ENCODE results near the gene STAT3.
"Not testable (repeated sequence)": the region's sequence is repeated elsewhere in the genome, so short reads cannot be mapped to it uniquely, and the experiment has no call there.

The STAT3 gene

DNA sequence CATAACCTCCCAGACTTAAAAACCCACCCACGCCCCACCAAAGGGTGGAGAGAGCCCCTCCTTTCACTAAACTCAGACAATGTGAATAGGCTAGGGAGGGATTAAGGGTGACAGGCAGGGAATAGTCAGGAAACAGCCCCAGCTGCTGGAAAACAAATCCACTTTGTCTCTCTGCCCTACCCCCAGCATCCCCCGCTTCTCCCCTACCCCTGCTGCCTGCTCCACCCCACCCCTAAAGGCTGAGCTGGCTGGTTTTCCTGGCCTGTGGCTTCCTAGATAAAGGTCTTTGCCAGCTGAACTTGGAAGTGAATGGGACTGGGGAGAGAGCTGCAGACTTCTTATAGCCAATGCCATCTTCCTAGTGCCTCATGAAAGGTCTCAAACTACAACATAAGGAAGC lies 19.8 kb upstream of the STAT3 start:
- DNase-seq (ENCODE audit: low spot score) = no peak

DNA sequence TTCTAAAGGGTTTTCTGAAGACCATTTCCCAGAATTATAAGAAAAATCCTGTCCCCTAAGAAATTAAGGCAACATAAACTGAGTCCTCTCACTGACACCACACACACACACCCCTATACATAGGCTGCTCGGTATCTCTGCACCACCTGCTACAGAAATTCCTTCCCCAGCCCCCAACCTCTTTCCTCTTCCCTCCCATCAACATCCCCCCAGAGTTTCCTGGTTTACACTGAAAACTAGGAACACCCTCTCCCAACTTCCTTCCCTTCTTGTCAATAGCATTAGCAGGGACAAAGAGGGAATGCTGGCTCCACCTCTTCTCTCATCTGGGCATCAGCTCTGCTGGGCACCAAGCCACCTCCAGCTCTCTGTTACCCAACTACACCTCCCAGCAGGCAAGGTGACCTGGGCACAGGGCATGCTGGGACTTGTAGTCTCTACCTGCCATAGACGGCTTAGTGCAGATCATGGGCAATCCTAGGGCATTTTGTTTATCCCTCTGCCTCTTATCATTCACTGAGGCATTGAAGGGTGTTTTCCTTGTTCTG lies 19.1 kb upstream of the STAT3 start:
- DNase-seq (ENCODE audit: low spot score) = peak; percentile 71

DNA sequence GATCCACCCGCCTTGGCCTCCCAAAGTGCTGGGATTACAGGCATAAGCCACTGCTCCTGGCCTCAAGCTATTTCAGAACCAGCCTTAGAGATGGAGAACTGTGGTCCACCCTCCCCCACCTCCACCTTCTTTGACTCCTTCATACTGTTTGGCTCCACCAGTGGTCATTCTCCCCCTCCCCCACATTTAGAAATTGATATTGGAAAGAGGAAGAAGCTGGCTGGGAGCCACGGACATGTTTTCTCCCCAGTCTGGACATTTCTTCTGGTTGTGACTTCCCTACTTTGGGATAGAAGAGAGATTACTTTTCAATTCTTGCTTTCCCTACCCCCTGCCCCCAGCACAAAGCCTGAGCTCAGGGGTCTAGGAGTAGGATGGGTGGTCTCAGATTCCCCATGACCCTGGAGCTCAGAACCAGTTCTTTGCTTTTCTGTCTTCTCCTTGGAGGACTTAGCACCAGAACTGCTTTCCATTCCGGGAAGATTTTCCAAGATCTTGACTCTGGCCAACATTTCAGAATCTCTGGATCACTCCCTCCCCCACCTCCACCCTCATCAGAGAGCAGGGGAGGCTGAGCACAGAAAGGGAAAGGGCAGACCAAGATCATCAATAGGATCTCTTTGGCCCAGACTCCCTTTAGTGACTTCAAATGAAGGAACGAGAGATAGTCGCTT lies 18.5 kb upstream of the STAT3 start:
- DNase-seq (ENCODE audit: low spot score) = no peak

DNA sequence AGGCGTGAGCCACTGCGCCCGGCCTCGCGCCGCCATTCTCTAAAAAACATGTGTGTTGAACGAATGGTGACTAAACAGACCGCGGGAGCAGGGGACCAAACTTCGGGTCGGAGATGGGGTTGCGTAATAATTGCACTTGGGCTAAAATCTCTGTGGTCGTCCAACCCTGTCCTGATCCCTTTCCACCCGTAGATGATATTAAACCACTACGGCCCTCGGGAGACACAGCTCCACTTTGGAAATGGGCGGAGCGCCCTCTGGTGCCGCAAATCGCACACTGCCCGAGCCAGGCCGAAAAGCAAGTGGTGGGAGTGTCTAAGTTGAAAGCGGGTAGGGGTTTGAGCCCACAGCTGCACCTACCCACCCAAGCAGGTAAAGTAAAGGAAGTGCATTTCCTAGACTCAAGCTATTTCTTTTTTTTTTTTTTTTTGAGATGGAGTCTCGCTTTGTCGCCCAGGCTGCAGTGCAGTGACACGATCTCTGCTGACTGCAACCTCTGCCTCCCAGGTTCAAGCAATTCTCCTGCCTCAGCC lies 17.8 kb upstream of the STAT3 start:
- peak; percentile 84 for DNase-seq (ENCODE audit: low spot score)

DNA sequence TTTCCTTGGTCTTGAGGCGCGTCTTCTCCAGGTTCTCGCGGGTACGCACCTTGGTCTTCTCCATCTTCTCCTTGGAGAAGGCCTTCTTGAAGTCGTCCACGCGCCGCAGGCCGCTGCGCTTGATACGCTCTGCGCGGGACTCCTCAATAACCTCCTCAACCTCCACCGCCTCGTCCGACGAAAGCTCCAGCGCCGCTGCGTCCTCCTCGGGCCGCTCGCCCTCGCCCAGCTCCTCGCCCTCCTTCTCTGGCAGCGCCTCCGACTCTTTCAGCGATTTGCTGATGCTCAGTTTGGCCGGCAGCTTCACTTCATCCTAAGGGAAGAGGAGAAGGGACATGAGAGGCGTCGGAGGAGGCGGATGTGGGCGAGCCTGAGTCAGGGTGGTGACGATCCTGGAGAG lies 16.8 kb upstream of the STAT3 start:
- DNase-seq (ENCODE audit: low spot score) = no peak

DNA sequence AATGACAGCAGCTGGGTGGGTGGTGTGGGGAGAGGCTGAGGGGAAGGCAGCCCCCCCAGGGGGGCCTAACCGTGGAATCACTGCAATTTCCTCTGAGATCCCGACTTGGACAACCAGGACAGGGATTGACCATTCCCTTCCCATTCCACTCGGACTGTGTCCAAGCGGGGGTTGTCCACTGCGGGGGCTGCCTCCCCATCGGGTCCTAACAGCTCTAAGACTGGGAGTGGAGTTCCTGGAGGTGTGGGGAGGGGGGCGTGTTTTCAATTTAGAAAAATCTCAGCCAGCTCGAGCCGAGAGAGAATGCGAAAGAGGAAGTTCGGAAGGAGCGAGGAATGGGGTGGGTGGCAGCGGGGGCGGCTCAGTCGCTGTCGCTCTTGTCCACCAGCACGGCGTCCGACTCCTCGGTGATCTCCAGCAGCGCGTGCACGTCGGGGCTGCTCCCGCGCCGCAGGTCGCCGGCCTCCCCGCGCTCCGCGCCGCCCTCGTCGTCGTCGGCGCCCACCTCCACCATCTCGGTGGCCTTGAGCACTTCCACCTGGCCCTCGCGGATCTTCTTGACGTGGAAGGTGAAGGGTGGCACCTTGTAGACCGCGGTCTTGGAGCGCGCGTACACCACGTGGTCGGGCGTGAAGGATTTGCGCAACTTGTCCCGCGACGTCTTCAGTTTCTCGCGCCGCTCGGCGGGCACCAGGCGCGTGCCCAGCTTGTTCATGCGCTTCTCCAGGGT lies 16.2 kb upstream of the STAT3 start:
- no peak for DNase-seq (ENCODE audit: low spot score)

DNA sequence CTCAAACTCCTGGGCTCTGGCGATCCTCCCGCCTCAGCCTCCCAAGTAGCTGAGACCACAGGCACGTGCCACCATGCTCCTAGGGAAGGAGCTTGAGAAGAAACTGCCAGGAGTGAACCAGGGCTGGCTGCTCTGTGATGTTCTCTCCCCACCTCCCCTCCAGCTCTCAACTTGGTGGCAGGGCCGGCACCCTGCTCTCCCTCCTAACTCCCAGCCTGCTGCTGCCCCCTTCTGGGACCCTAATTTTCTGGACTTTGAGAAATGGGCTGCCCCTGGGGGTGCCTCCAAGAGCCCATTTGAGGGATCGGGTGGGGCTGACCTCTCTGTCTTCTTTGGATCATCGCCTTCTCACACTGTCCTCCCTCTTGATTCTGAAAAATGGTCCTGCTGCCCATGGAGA lies 14.9 kb upstream of the STAT3 start:
- DNase-seq (ENCODE audit: low spot score) = peak; percentile 70

DNA sequence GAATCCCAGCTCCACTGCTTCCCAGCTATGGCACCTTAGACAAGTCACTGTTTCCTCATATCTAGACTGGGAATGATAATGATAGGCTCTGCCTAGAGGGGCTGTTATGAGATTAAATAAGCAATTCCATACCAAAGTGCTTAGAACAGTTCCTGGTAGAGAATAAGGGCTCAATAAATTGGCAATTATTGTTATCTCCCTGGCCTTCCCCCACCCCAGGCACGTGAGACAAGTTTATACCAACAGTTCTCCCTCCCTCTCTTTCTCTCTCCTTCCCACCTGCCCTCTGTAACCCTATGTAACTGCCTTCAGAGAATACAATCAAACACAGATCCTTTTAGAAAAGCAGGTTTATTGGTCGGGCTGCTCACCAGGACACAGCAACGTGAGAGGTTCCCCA lies 13.9 kb upstream of the STAT3 start:
- no peak for DNase-seq (ENCODE audit: low spot score)

DNA sequence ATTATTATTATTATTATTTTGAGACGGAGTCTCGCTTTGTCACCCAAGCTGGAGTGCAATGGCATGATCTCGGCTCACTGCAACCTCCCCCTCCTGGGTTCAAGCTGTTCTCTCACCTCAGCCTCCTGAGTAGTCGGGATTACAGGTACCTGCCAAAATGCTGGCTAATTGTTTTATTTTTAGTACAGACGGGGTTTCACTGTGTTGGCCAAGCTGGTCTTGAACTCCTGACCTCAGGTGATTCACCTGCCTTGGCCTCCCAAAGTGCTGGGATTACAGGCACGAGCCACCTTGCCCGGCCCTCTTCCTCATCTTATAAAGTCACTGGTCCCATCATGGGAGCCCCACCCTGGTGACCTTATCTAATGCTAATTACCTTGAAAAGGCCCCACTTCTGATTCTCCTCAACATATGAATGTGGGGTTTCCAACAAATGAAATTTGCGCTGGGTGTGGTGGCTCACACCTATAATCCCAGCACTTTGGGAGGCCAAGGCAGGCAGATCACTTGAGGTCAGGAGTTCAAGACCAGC lies 12.7 kb upstream of the STAT3 start:
- DNase-seq (ENCODE audit: low spot score) = not testable (repeated sequence)

DNA sequence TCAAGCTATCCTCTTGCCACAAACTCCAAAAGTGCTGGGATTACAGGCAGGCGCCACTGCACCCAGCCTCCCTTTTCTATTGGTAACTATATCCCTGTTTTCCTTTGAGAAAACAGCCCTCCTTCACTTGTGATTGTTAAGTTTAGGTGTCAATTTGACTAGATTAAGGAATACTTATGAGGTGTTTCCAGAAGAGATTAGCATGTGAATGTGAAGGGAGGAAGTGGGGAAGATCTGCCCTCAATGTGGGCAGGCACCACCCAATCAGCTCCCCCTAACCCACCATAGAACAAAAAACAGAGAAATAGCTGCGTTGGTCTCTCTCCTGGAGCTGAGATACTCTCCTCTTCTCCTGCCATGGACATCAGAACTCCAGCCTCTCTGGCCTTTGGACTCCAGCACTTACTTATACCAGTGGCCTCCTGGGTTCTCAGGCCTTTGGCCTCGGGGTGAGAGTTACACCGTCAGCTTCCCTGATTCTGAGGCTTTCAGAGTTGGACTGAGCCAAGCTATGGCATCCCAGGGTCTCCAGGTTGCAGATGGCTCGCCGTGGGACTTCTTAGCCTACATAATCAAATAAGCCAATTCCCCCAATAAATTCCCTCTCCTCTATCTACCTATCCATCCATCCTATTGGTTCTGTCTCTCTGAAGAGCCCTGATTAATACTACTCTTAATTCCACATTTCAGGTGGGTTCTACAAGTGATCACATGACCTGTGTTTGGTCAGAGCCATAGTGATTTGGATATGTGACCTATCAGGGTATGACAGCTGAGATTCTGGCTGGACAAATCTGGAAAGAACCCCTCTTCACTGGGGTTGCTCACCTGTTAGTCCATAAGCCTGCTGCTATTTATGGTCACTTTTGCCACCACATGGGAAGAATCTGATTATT lies 12.0 kb upstream of the STAT3 start:
- DNase-seq (ENCODE audit: low spot score) = no peak

DNA sequence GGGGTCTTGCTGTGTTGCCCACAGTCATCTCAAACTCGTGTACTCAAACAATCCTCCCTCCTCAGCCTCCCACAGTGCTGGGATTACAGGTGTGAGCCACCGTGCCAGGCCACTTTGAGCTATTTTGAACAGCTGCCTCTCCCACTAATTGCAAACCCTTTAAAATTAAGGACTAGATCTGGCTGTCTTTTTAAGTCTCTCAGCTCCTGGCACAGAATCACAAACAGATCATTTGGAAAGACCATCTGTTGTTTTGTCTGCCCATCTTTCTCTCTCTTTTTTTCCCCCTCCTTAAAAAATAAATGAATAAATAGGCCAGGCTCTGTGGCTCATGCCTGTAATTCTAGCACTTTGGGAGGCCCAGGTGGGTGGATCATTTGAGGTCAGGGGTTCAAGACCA lies 10.9 kb upstream of the STAT3 start:
- DNase-seq (ENCODE audit: low spot score) = no peak

DNA sequence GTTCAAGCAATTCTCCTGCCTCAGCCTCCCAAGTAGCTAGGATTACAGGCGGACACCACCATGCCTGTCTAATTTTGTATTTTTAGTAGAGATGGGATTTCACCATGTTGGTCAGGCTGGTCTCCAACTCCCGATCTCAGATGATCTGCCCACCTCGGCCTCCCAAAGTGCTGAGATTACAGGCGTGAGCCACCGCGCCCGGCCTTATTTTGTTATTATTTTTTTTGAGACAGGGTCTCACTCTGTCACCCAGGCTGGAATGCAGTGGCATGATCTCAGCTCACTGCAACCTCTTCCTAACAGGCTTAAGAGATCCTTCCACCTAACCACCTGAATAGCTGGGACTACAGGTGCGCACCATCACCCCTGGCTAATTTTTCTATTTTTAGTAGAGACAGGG lies 7.4 kb upstream of the STAT3 start:
- DNase-seq (ENCODE audit: low spot score) = not testable (repeated sequence)

DNA sequence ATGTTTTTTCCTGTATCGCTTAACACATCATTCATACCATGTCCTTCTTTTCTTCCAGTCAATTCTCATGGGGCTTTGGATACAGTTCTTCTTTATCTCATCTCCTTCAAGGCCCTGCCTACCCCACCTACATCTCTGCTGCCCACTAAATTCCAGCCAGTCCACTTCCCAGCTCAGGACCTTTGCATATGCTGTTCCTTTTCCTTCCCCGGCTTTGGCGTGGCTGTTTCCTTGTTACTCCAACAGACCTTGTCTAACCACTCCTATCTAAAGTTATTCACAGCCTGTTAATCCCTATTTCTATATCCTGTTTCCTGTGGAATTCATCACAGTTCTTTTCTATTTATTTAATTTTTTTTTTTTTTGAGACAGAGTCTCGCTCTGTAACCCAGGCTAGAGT lies 6.6 kb upstream of the STAT3 start:
- no peak for DNase-seq (ENCODE audit: low spot score)

DNA sequence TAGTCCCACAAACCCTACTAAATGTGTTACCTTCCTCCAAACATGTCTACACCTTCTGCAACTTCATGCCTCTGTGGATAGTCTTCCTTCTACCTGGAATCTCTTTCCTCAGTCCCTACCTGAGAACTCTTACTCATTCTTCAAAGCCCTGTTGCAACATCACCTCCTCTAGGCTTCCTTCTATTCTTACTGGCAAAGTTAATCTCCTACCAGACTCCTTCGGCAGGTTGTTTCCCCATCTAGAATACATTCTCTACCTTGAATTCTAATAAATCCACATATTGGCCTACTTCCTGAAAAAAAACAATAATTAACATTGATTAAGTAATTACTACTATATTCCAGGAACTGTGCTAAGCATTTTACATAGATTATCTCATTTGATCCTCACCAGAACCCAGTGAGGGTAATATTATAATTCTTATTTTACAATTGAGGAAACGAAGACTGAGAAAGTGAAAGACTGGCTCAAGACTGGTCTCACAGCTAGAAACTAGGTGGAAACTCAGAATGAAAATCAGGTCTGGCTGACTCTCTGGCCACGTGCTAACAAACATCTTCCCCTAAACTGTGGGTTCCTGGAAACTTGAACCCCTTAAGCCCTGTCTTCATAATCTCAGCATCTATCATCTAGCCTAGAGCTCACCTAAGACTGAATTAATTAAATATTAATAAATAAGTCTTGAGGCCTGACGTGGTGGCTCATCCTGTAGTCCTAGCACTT lies 4.6 kb upstream of the STAT3 start:
- DNase-seq (ENCODE audit: low spot score) = no peak

DNA sequence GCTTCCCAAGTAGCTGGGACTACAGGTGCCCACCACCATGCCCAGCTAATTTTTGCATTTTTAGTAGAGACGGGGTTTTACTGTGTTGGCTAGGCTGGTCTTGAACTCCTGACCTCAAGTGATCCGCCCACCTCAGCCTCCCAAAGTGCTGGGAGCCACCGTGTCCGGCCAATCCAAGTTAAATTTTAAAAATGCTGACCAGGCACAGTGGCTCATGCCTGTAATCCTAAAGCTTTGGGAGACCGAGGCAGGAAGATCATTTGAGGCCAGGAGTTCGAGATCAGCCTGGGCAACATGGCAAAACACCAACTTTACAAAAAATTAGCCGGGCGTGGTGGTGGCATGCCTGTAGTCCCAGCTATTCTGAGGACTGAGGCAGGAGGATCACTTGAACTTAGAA lies 3.2 kb upstream of the STAT3 start:
- DNase-seq (ENCODE audit: low spot score) = not testable (repeated sequence)

DNA sequence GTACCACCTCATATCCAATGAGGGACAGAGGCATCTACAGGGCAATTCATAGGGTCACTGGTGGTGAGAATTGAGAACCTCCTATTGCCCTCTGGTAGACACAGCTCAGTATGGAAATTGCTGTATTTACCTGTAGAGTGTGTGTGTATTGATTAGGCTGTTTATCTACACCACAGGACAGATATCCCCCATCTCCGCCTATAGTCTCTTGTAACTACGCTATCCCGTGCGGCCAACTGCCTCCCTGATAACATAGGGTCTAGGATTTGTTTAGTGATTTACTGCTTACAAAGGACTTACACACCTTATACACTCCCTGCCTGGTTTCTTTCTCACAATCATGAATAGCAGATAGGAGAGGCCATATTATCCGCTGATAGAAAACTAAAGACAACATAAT lies 1.7 kb upstream of the STAT3 start:
- DNase-seq (ENCODE audit: low spot score) = no peak

DNA sequence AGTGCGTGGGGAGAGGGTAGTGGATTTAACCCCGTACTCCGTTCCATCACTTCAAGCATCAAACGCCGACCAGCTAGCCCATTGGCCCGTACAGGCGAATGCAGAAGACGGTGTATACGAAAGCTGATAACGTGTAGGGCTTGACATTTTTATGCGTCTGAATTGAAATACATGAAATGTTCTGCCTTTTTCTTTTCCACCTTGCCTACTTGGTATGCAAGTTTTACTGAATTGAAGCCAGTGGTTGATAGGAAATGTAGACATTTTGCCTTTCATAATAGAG lies 834 bp upstream of the STAT3 start:
- no peak for DNase-seq (ENCODE audit: low spot score)

DNA sequence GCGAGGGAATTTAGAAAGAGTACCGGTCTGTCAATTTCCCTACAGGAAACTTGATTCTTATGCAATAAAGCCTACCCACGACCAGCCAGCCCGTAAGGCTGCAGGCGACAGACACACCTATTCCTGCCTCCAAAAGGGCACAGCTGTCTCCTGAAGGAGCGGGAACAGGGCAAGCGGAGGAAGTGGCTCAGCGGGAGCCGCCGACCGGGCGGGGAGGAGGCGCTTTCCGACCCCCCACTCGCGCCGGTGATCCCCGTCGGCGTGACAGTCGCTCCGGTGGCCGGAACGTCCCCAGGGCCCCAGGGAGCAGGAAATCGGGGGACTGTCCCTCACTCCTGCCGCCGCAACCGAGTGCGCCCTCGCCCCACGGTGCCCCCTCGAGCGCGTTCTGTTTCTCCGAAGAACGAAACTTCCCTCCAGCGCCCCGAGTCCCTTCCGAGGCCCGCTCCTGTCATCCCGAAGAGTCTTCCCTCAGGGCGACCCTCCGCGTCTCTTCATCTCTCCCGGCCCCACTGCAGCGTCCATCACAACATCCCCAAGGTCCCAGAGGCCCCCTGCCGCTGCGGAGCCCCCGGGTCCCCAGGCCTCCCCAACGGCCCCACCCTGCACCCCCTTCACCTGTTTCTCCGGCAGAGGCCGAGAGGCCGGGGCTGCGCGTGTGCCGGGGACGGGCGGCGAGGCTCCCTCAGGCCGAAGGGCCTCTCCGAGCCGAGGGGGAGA lies 421 bp downstream of the STAT3 start:
- peak; percentile 34 for DNase-seq (ENCODE audit: low spot score)

DNA sequence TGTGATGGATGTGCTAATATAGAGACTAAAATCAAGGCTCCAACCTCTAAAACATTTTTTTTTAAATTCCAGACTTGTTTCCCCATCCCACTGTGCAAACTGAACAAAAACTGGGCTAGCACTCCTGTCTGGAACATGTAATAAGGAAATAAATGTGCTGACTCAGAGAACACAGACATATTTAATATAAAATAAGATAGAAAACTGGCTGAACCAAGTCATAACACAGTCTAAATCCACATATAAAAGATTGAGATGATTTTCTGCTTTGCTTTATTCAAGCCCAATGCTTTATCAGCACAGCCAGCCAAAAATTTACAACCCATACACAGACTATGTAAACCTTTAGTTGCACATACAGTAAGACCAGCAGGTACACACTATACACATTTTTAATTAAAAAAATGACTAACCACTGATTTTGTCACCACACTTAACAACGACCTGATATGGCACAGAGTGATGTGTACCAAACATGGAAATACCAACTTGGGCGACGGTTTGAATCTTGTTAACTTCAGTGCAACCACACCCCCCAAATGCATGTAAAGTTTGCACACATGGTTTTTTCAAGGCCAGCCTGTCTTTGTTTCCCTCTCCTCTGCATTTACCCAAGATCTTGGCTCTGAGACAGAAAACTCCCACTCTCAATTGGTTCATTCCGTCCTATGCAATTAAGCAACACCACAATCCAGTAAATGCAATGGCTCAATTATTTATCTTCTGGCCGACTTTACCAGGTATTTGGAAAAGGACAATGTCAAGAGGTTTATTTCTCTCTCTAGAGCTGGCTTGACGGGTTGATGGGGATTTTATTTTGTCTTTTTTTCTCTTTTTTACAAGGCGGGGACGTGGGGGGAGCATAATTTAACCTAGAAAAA lies 1.2 kb downstream of the STAT3 start:
- peak; percentile 39 for DNase-seq (ENCODE audit: low spot score)

DNA sequence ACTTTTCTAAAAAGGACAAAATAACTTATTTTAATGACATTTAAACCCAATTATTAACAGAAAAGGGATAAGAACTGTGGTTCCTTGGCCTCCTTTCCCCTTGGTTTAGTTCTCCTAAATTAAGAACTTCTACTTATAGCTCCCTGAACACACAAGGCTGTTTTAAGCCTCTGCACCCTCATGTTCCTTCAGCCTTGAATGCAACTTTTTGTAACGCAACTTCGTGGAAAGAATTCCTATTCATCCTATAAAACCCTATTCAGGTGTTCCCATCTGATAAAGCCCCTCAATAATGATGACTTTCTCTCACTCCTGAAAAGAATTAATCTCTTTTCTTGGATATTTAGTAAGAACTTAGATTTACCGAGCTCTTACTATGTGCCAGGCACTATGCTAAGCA lies 6.3 kb downstream of the STAT3 start:
- DNase-seq (ENCODE audit: low spot score) = no peak
